Gastrocnemius medialis (tissue), 4 donors: ENCODE measurements around the gene UNC5A.

ENCODE experiments used
- POLR2A ChIP-seq, 2 donors: fragments of 450-650 bp; IDR thresholded peaks; one replicate each; pipeline ENCODE4 v1.6.1; 2017; ENCODE audit warnings: antibody characterized with exemption in 2 of 2, mild to moderate bottlenecking in 2 of 2, moderate library complexity in 2 of 2
- TF ChIP-seq, protein P1 (sequence below), 5 experiments: fragments of 450-650 bp in 3 of 5; fragments of 200-600 bp in 2 of 5; sonication (generic) in 2 of 5; IDR thresholded peaks in 4 of 5; conservative IDR thresholded peaks in 1 of 5; 1 replicate in 4 of 5; 2 replicates in 1 of 5; pipeline ENCODE4 v1.5.1; 2016 to 2019; ENCODE audit warnings: antibody characterized with exemption in 5 of 5, mild to moderate bottlenecking in 3 of 5, moderate library complexity in 3 of 5

- TF ChIP-seq, protein P1, sequence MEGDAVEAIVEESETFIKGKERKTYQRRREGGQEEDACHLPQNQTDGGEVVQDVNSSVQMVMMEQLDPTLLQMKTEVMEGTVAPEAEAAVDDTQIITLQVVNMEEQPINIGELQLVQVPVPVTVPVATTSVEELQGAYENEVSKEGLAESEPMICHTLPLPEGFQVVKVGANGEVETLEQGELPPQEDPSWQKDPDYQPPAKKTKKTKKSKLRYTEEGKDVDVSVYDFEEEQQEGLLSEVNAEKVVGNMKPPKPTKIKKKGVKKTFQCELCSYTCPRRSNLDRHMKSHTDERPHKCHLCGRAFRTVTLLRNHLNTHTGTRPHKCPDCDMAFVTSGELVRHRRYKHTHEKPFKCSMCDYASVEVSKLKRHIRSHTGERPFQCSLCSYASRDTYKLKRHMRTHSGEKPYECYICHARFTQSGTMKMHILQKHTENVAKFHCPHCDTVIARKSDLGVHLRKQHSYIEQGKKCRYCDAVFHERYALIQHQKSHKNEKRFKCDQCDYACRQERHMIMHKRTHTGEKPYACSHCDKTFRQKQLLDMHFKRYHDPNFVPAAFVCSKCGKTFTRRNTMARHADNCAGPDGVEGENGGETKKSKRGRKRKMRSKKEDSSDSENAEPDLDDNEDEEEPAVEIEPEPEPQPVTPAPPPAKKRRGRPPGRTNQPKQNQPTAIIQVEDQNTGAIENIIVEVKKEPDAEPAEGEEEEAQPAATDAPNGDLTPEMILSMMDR (IDR thresholded peaks at IDR 0.05 in 4 of 5, conservative IDR thresholded peaks at IDR 0.05 in 1 of 5), result no peak
- no peak for TF ChIP-seq POLR2A (IDR thresholded peaks at IDR 0.05)
Observed at GRCh38 chr5:176820937-176821336, 10.6 kb downstream of the UNC5A start.
